Measurements from ENCODE around the gene LTBP1.

LTBP1 gene

GRCh38 chr2:33395655-33396249 lies 449.0 kb downstream of the LTBP1 start:
- ATAC-seq (replicated peaks; ENCODE audit: extremely low read depth, poor library complexity, severe bottlenecking) (no peak), DNase-seq (ENCODE audit: low spot score in 2 of 2) (no peak)
- Mint-ChIP-seq H3K27me3 (no peaks in the 10 kb centered on the region), H3K27ac (ENCODE audit: low read depth) (no peak overlapping the region), H3K36me3 (ENCODE audit: insufficient read depth) (peaks cover 2% of the 10 kb centered on the region), H3K4me3 (no peak overlapping the region), H3K9me3 (no peaks in the 10 kb centered on the region), H3K4me1 (no peaks in the 10 kb centered on the region)

DNA sequence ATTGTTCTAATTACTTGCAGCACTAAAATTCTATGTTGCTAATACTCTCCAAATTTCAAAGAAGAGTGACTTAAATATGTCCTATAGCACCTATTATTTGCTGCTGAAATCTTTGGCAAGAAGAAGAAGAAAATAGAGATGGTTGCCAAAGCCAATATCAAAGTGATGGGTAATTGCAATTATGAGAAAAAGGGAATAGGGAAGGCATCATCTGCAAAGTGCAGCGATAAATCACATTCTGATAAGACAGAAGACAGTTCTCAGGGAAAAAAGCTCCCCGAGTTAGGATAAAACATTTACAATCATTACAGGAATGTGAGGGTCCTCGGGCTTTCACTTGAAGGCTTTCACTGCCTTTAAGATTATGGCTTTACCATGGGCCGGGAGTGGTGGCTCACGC lies 457.6 kb downstream of the LTBP1 start:
- Mint-ChIP-seq H3K4me1 (no peaks in the 10 kb centered on the region), H3K27ac (ENCODE audit: low read depth) (no peak overlapping the region), H3K36me3 (ENCODE audit: insufficient read depth) (no peaks in the 10 kb centered on the region), H3K27me3 (peaks cover 8% of the 10 kb centered on the region), H3K9me3 (peaks cover 9% of the 10 kb centered on the region), H3K4me3 (no peak overlapping the region)
- DNase-seq (ENCODE audit: low spot score in 2 of 2) (no peak), ATAC-seq (replicated peaks; ENCODE audit: extremely low read depth, poor library complexity, severe bottlenecking) (no peak)

- Mint-ChIP-seq H3K27ac (ENCODE audit: low read depth) (no peak overlapping the region), H3K4me3 (no peak overlapping the region), H3K36me3 (ENCODE audit: insufficient read depth) (no peaks in the 10 kb centered on the region), H3K4me1 (no peaks in the 10 kb centered on the region), H3K9me3 (peaks cover 9% of the 10 kb centered on the region), H3K27me3 (peaks cover 8% of the 10 kb centered on the region)
- ATAC-seq (replicated peaks; ENCODE audit: extremely low read depth, poor library complexity, severe bottlenecking), result no peak
- no peak for DNase-seq (ENCODE audit: low spot score in 2 of 2)
These were observed 459.9 kb downstream of the LTBP1 start for GRCh38 chr2:33406622-33407021.

DNA sequence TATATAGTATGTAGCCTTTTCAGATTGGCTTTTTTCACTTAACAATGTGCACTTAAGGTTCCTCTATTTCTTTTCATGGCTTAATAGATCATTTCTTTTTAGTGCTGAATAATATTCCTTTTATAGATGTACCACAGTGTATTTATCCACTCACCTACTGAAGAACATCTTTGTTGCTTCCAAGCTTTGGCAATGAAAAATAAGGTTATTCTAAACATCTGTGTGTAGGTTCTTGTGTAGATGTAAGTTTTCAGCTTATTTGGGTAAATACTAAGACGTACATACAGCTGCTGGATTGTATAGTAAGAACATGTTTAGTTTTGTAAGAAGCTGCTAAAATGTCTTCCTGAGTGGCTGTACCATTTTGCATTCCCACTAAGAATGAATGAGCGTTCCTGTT lies 461.4 kb downstream of the LTBP1 start:
- peaks cover 8% of the 10 kb centered on the region for H3K27me3 Mint-ChIP-seq
- no peak overlapping the region for H3K27ac Mint-ChIP-seq (ENCODE audit: low read depth)
- H3K4me3 Mint-ChIP-seq, result no peak overlapping the region
- DNase-seq (ENCODE audit: low spot score in 2 of 2) (no peak), ATAC-seq (replicated peaks; ENCODE audit: extremely low read depth, poor library complexity, severe bottlenecking) (no peak)
- no peaks in the 10 kb centered on the region for H3K4me1 Mint-ChIP-seq
- H3K36me3 Mint-ChIP-seq (ENCODE audit: insufficient read depth), result no peaks in the 10 kb centered on the region
- peaks cover 9% of the 10 kb centered on the region for H3K9me3 Mint-ChIP-seq

DNA sequence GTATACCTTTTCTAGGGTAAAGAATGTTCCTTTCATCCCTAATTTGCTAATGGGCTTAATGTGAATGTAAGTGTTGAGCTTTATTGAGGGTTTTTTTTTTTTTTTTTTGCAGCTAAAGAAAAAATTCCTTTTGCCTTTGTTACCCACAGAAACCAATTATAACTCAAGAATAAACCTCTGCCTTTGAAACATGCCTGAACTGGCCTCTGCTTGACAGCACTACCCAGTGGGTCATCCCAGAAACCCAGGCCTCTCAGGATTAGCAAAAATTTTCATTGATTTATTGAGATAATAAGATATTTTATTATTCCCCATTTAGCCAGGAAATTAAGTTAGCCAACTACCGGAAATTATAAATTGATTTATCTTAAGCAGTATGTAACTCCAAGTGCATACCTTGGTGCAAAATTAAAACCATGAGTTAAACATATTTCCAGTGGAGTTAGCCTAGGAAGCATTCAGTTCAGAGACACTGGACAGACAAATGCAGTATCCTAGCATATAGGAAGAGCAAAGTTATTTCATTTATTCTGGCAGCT lies 462.7 kb downstream of the LTBP1 start:
- Mint-ChIP-seq H3K4me1 (no peaks in the 10 kb centered on the region), H3K36me3 (ENCODE audit: insufficient read depth) (no peaks in the 10 kb centered on the region), H3K9me3 (peaks cover 9% of the 10 kb centered on the region), H3K27ac (ENCODE audit: low read depth) (no peak overlapping the region), H3K27me3 (peaks cover 21% of the 10 kb centered on the region), H3K4me3 (no peak overlapping the region)
- DNase-seq (ENCODE audit: low spot score in 2 of 2), result no peak
- ATAC-seq (replicated peaks; ENCODE audit: extremely low read depth, poor library complexity, severe bottlenecking), result no peak

DNA sequence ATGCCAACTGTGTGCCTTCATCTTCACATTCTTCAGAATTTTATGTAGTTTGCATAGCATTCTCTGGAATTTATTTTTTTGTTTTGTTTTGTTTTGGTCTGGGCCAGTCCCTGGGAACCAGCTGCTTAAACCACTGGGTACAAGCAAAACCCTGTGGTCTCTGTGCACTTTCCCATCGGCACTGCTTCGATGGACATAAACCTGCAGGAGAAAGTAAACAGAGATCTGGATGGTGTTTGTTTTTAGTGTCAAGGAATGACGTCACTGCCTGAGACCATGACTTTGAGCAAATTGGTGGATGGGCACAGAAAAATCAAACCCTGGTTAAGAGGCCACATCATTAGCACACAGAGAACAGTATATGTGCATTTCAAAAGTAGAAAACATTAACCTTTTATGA lies 465.0 kb downstream of the LTBP1 start:
- no peaks in the 10 kb centered on the region for H3K4me1 Mint-ChIP-seq
- DNase-seq (ENCODE audit: low spot score in 2 of 2), result no peak

DNA sequence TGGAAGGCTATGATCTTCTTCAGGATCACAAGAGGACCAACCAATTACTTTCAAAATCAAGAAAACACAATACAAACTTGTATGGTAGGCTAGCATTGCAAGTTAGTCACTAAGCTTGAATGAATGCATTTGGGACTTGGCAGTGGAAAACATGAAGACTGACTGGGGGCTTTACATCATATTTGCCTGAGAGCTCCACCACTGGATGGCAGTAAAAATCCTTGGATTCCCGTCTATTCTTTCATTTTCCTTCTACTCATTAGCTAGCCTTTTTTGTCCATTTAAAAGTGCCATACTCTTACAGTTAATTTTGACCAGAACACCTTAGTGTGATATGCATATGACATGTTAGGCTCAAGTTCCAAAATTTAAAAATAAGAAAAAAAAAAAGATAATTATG lies 466.2 kb downstream of the LTBP1 start:
- peaks cover 28% of the 10 kb centered on the region for H3K27me3 Mint-ChIP-seq
- H3K27ac Mint-ChIP-seq (ENCODE audit: low read depth), result no peak overlapping the region
- no peaks in the 10 kb centered on the region for H3K4me1 Mint-ChIP-seq
- DNase-seq (ENCODE audit: low spot score in 2 of 2) (no peak), ATAC-seq (replicated peaks; ENCODE audit: extremely low read depth, poor library complexity, severe bottlenecking) (no peak)
- H3K9me3 Mint-ChIP-seq, result peaks cover 7% of the 10 kb centered on the region
- H3K4me3 Mint-ChIP-seq, result no peak overlapping the region
- no peaks in the 10 kb centered on the region for H3K36me3 Mint-ChIP-seq (ENCODE audit: insufficient read depth)

More for the DNA sequence above, 465.0 kb downstream of the LTBP1 start:
- H3K27me3 Mint-ChIP-seq, result peaks cover 22% of the 10 kb centered on the region
- H3K9me3 Mint-ChIP-seq, result peaks cover 9% of the 10 kb centered on the region
- H3K4me3 Mint-ChIP-seq, result no peak overlapping the region
- no peaks in the 10 kb centered on the region for H3K36me3 Mint-ChIP-seq (ENCODE audit: insufficient read depth)
- no peak overlapping the region for H3K27ac Mint-ChIP-seq (ENCODE audit: low read depth)
- no peak for ATAC-seq (replicated peaks; ENCODE audit: extremely low read depth, poor library complexity, severe bottlenecking)

- Mint-ChIP-seq H3K4me3 (no peak overlapping the region), H3K27ac (ENCODE audit: low read depth) (no peak overlapping the region), H3K36me3 (ENCODE audit: insufficient read depth) (no peaks in the 10 kb centered on the region), H3K27me3 (peaks cover 27% of the 10 kb centered on the region), H3K4me1 (no peaks in the 10 kb centered on the region), H3K9me3 (no peaks in the 10 kb centered on the region)
- no peak for ATAC-seq (replicated peaks; ENCODE audit: extremely low read depth, poor library complexity, severe bottlenecking)
- no peak for DNase-seq (ENCODE audit: low spot score in 2 of 2)
These were observed 472.9 kb downstream of the LTBP1 start for GRCh38 chr2:33419581-33420200.

- Mint-ChIP-seq H3K36me3 (ENCODE audit: insufficient read depth) (no peaks in the 10 kb centered on the region), H3K27ac (ENCODE audit: low read depth) (no peak overlapping the region), H3K27me3 (peaks cover 24% of the 10 kb centered on the region), H3K4me3 (no peak overlapping the region), H3K9me3 (no peaks in the 10 kb centered on the region), H3K4me1 (no peaks in the 10 kb centered on the region)
- DNase-seq (ENCODE audit: low spot score in 2 of 2) (no peak), ATAC-seq (replicated peaks; ENCODE audit: extremely low read depth, poor library complexity, severe bottlenecking) (no peak)
These were observed 474.0 kb downstream of the LTBP1 start for GRCh38 chr2:33420726-33421125.

- DNase-seq (ENCODE audit: low spot score in 2 of 2) (no peak), ATAC-seq (replicated peaks; ENCODE audit: extremely low read depth, poor library complexity, severe bottlenecking) (no peak)
- Mint-ChIP-seq H3K4me1 (no peaks in the 10 kb centered on the region), H3K4me3 (no peak overlapping the region), H3K27me3 (peaks cover 20% of the 10 kb centered on the region), H3K36me3 (ENCODE audit: insufficient read depth) (no peaks in the 10 kb centered on the region), H3K27ac (ENCODE audit: low read depth) (no peak overlapping the region), H3K9me3 (no peaks in the 10 kb centered on the region)
These were observed 475.1 kb downstream of the LTBP1 start for GRCh38 chr2:33421820-33422219.

DNA sequence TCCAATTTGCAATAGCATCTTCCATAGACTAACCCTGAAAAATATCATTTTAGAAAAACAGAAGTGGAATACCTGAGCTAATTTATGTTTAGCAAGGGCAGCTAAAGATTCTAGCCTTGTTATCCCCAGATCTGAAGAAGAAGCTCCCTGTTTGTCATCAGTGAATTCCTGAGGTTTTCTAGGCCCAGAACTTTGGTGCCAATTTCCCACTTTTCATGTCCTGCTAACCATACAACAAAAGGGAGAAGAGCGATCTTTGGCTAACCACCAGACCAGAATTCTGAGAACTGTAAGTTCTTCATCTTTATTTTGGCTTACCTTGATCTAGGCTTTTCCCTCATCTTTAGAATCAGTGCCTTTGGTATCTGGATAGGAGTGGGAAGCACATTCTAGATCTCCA lies 478.4 kb downstream of the LTBP1 start:
- no peaks in the 10 kb centered on the region for H3K4me1 Mint-ChIP-seq
- ATAC-seq (replicated peaks; ENCODE audit: extremely low read depth, poor library complexity, severe bottlenecking) (no peak), DNase-seq (ENCODE audit: low spot score in 2 of 2) (no peak)
- no peaks in the 10 kb centered on the region for H3K36me3 Mint-ChIP-seq (ENCODE audit: insufficient read depth)
- no peaks in the 10 kb centered on the region for H3K27me3 Mint-ChIP-seq
- H3K27ac Mint-ChIP-seq (ENCODE audit: low read depth), result no peak overlapping the region
- no peak overlapping the region for H3K4me3 Mint-ChIP-seq
- H3K9me3 Mint-ChIP-seq, result no peaks in the 10 kb centered on the region

DNA sequence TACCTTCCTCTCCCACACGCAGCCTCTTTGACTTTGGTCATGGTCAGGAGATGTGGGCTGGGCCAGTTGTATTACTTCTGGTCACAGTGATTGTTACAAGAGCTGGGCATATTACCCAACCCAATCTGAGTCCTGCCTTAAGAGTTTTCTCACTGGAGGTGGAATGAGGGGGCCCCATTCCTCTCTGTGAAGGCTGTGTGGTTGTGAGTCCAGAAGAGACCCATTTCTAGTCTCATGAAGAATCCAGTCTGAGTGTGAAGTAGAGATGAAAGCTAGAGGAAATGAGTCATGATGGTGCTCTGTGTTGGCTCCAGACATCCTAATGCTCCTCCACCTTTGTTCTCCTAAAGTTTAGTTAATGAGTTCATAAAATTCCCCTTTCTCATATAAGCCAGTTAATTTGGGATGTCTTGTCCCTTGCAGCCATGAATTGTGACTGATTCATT lies 478.9 kb downstream of the LTBP1 start:
- H3K36me3 Mint-ChIP-seq (ENCODE audit: insufficient read depth), result no peaks in the 10 kb centered on the region
- H3K4me1 Mint-ChIP-seq, result no peaks in the 10 kb centered on the region
- no peak for ATAC-seq (replicated peaks; ENCODE audit: extremely low read depth, poor library complexity, severe bottlenecking)
- no peak for DNase-seq (ENCODE audit: low spot score in 2 of 2)
- no peak overlapping the region for H3K4me3 Mint-ChIP-seq
- H3K9me3 Mint-ChIP-seq, result no peaks in the 10 kb centered on the region
- H3K27me3 Mint-ChIP-seq, result peaks cover under 1% of the 10 kb centered on the region
- H3K27ac Mint-ChIP-seq (ENCODE audit: low read depth), result no peak overlapping the region

- Mint-ChIP-seq H3K4me3 (no peak overlapping the region), H3K36me3 (ENCODE audit: insufficient read depth) (no peaks in the 10 kb centered on the region), H3K27ac (ENCODE audit: low read depth) (no peak overlapping the region), H3K9me3 (no peaks in the 10 kb centered on the region), H3K27me3 (peaks cover 12% of the 10 kb centered on the region), H3K4me1 (no peaks in the 10 kb centered on the region)
- ATAC-seq (replicated peaks; ENCODE audit: extremely low read depth, poor library complexity, severe bottlenecking) (no peak), DNase-seq (ENCODE audit: low spot score in 2 of 2) (no peak)
These were observed 480.0 kb downstream of the LTBP1 start for GRCh38 chr2:33426666-33427231.

All from central memory CD8-positive, alpha-beta T cell (primary cell).